MM.1S (cell line): Measurements from ENCODE around the gene LRTM1.

Experiments
- EZH2 ChIP-seq: fragments of 300-600 bp; sonication (generic); optimal IDR thresholded peaks from 2 replicates; pipeline ENCODE3; 2017; ENCODE audit warnings: low read depth, mild to moderate bottlenecking, antibody characterized with exemption, low read length, mixed read lengths
- TF ChIP-seq, protein P1 (sequence below): fragments of 300-600 bp; sonication (generic); IDR thresholded peaks from 2 replicates; pipeline ENCODE4 v1.5.1; 2016; ENCODE audit warnings: antibody characterized with exemption, low read length, mixed read lengths

DNA sequence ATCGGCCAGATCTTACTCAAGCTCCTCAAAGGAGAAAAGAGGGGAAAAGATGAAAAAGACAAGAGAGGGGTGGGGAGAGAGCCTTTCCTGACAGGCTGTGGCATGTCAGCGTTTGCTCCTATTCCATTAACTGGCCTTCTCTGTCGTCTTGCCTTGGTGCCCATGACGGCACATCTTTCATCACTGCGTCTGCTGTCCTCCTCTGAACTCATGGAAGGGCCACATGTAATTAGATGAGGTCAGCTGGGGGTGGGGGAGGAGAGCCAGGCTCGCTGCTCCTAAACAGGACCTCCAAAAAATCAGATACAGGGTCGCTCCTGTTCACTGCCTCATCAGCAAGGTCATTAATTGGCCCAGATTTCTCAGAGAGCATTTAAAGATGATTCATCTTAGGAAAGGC, 49.7 kb downstream of the LRTM1 start:
- TF ChIP-seq, protein P1, sequence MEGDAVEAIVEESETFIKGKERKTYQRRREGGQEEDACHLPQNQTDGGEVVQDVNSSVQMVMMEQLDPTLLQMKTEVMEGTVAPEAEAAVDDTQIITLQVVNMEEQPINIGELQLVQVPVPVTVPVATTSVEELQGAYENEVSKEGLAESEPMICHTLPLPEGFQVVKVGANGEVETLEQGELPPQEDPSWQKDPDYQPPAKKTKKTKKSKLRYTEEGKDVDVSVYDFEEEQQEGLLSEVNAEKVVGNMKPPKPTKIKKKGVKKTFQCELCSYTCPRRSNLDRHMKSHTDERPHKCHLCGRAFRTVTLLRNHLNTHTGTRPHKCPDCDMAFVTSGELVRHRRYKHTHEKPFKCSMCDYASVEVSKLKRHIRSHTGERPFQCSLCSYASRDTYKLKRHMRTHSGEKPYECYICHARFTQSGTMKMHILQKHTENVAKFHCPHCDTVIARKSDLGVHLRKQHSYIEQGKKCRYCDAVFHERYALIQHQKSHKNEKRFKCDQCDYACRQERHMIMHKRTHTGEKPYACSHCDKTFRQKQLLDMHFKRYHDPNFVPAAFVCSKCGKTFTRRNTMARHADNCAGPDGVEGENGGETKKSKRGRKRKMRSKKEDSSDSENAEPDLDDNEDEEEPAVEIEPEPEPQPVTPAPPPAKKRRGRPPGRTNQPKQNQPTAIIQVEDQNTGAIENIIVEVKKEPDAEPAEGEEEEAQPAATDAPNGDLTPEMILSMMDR, result no peak
- TF ChIP-seq EZH2, result no peak
